Measurements from ENCODE around the gene CTNNAL1. TPM values are rescaled to one million over a fixed set of nuclear protein-coding genes. Genes with fewer than 3 reads are reported as not detected.

CTNNAL1 gene
- total and polyA plus RNA-seq, 9 of the 15 experiments (the other 6 are each of a cell fraction or from before 2014, with no cell fraction given): 23.2 to 78.0 (median 46.7) TPM

GRCh38 chr9:108951578-108951977 is 61.7 kb downstream of the CTNNAL1 start:
- Histone ChIP-seq H3K4me3 (no peak overlapping the region), H2AFZ (ENCODE audit: low read depth, low read length) (no peak overlapping the region), H3K4me1 (replicated peaks in 1 of 2; ENCODE audit: control insufficient read depth in 2 of 2, insufficient read depth in 2 of 2, low read length in 2 of 2) (peaks cover 0 to 5% of the 10 kb centered on the region in 2 experiments; a peak in 2 of 5 replicates), H3K36me3 (ENCODE audit: control insufficient read depth, insufficient read depth, low read length) (peaks cover 18% of the 10 kb centered on the region), H3K9me3 (replicated peaks; ENCODE audit: control insufficient read depth, insufficient read depth, low read depth, low read length) (no peaks in the 10 kb centered on the region), H3K27me3 (ENCODE audit: control insufficient read depth in 2 of 2, insufficient read depth in 2 of 2, low read length in 2 of 2) (no peaks in the 10 kb centered on the region), H3K79me2 (ENCODE audit: control insufficient read depth, insufficient read depth, low read length) (no peaks in the 10 kb centered on the region), H3K9ac (ENCODE audit: insufficient read depth in 1 of 2, low read depth in 2 of 2, low read length in 2 of 2) (no peak overlapping the region), H3K9me1 (ENCODE audit: control insufficient read depth, insufficient read depth, low read length) (no peaks in the 10 kb centered on the region), H4K20me1 (replicated peaks; ENCODE audit: control insufficient read depth, insufficient read depth, low read length) (no peaks in the 10 kb centered on the region), H3K4me2 (ENCODE audit: insufficient read depth, low read length) (no peak overlapping the region), H3K27ac (ENCODE audit: extremely low read depth, low read depth, low read length) (no peak overlapping the region)
- POLR2A ChIA-PET: interaction anchor here (1.8 kb wide), 1 partner anchor 10 kb away, joined by 7 read pairs; no protein-coding TSS in a partner anchor
- FAIRE-seq (no peak), DNase-seq (ENCODE audit: extremely low read depth in 1 of 4, low spot score in 3 of 4) (no peak), ATAC-seq (no peak)
- TF ChIP-seq TSHZ1 (CRISPR knock-in tag; IDR thresholded peaks at IDR 0.05) (no peak), NFATC3 (IDR thresholded peaks at IDR 0.05) (no peak), ZNF507 (tag; conservative IDR thresholded peaks at IDR 0.05) (no peak), KHSRP (IDR thresholded peaks at IDR 0.05) (no peak), ZNF232 (CRISPR knock-in tag; IDR thresholded peaks at IDR 0.05) (no peak), ZNF449 (CRISPR knock-in tag; IDR thresholded peaks at IDR 0.05) (no peak), POLR3A (IDR thresholded peaks at IDR 0.05; ENCODE audit: borderline replicate concordance, extremely low read depth, insufficient read depth, insufficient read length) (no peak), MCM7 (IDR thresholded peaks at IDR 0.05) (no peak), CREB1 (IDR thresholded peaks at IDR 0.05) (no peak), CREB1 (CRISPR knock-in tag; IDR thresholded peaks at IDR 0.05) (no peak), ZNF263 (CRISPR knock-in tag; IDR thresholded peaks at IDR 0.05; ENCODE audit: borderline replicate concordance) (no peak), NONO (IDR thresholded peaks at IDR 0.05; ENCODE audit: low read depth in 2 of 2, low read length in 1 of 2) (no peak), IFI16 (CRISPR knock-in tag; IDR thresholded peaks at IDR 0.05) (no peak), ELK1 (CRISPR knock-in tag; IDR thresholded peaks at IDR 0.05) (no peak), VEZF1 (CRISPR knock-in tag; IDR thresholded peaks at IDR 0.05) (no peak), ZNF212 (CRISPR knock-in tag; IDR thresholded peaks at IDR 0.05) (no peak), ZFX (CRISPR knock-in tag; IDR thresholded peaks at IDR 0.05) (no peak)
- 68% methylated on average over 2 of the region's 2 CpGs for WGBS (ENCODE audit: insufficient coverage, low coverage, missing lambda C conversion rate)
- in situ Hi-C loops (cut with MboI) (no loop called here), intact Hi-C loops (cut with micrococcal nuclease) (loop anchor here (5.0 kb wide), 1 partner anchor 64 kb away; no protein-coding TSS in a partner anchor)
- CTCF ChIA-PET (ENCODE audit: low intra/inter-chr PET ratio): interaction anchor here (0.7 kb wide), 1 partner anchor 232 kb away, joined by 4 read pairs; no protein-coding TSS in a partner anchor
- BruUV-seq (replicated peaks): no TSS peak
